Testis (tissue), 3 donors: ENCODE measurements around the gene NELFA. TPM values are rescaled to one million over a fixed set of nuclear protein-coding genes. Genes with fewer than 3 reads are reported as not detected.

ENCODE experiments used
- DNase-seq: peaks from one replicate; pipeline ENCODE4 v3.0.0-alpha.2; 2019
- H3K27ac ChIP-seq, 2 donors: fragments of 200-600 bp; sonication (generic); one replicate each; pipeline ENCODE4 v1.5.1; 2019
- H3K27me3 ChIP-seq: fragments of 200-600 bp; sonication (generic); one replicate; pipeline ENCODE4 v1.5.1; 2019
- H3K36me3 ChIP-seq: fragments of 200-600 bp; sonication (generic); one replicate; pipeline ENCODE4 v1.5.1; 2017; ENCODE audit warnings: low read depth; ENCODE audit errors: missing control alignments
- H3K4me1 ChIP-seq: fragments of 200-600 bp; sonication (generic); one replicate; pipeline ENCODE4 v1.5.1; 2019
- H3K4me3 ChIP-seq, 2 donors: fragments of 200-600 bp; sonication (generic); one replicate each; pipeline ENCODE4 v1.5.1; 2017 to 2019
- H3K9me3 ChIP-seq: fragments of 200-600 bp; sonication (generic); one replicate; pipeline ENCODE4 v1.5.1; 2017
- POLR2A ChIP-seq: fragments of 450-650 bp; IDR thresholded peaks from one replicate; pipeline ENCODE4 v1.6.1; 2017; ENCODE audit warnings: antibody characterized with exemption, mild to moderate bottlenecking, moderate library complexity
- WGBS, 2 donors: methylation state at CpG; one replicate each; pipeline ENCODE4 v1.1.5; 2018; 5-methylcytosine and 5-hydroxymethylcytosine counted together
- intact Hi-C: fragments of 100-400 bp; cut with DNase I; formaldehyde crosslinking; loops from one replicate; pipeline ENCODE4 v1.15.1; 2023; ENCODE audit warnings: low total_unique reads
- polyA plus RNA-seq: library from polyadenylated mRNA; stranded (reverse); fragments of 350-450 nt; fragmentation: Illumina TruSeq; extraction: RNeasy Lipid Tissue Mini Kit (QIAGEN cat#74804); gene quantifications from one replicate; pipeline ENCODE4 v1.2.3, GENCODE V29; 2014; ENCODE audit warnings: low read depth, low replicate concordance; ENCODE audit not compliant: insufficient read depth
- total RNA-seq, 2 donors: library from RNA; depleted of rRNA; stranded (reverse); fragments of >200 nt; gene quantifications; one replicate each; pipeline ENCODE4 v1.2.3, GENCODE V29; 2016
- TF ChIP-seq, protein P1 (sequence below), 3 experiments: fragments of 450-650 bp in 2 of 3; fragments of 200-600 bp in 1 of 3; sonication (generic) in 1 of 3; IDR thresholded peaks; one replicate each; pipeline ENCODE4 v1.5.1; 2016 to 2019; ENCODE audit warnings: antibody characterized with exemption in 3 of 3, mild to moderate bottlenecking in 2 of 3, moderate library complexity in 1 of 3

The NELFA gene
- total and polyA plus RNA-seq, 3 donors from 2014 or later = 61.0 to 77.9 (median 72.5) TPM

DNA sequence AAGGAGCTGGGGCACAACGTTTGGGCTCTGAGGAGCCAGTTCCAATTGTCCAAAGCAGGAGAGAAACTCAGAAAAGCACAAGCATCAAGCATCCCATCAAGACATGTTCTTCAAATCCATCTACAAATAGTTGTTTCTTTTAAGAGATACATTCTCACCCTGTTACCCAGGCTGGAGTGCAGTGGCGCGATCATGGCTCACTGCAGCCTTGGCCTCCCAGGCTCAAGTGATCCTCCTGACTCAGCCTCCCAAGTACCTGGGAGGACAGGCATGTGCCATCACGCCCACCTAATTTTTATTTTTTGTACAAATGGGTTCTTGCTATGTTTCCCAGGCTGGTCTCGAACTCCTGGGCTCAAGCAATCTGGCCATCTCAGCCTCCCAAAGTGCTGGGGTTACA, 18.1 kb downstream of the NELFA start:
- peak; percentile 2 for DNase-seq
- WGBS, 2 donors = 86 to 89% methylated on average over 5 of the region's 5 CpGs
- Histone ChIP-seq H3K4me3 (no peak overlapping the region), H3K4me1 (peaks cover 4% of the 10 kb centered on the region), H3K27ac (no peak overlapping the region), H3K36me3 (no peaks in the 10 kb centered on the region), H3K9me3 (no peaks in the 10 kb centered on the region), H3K27me3 (no peaks in the 10 kb centered on the region)
- TF ChIP-seq, protein P1, sequence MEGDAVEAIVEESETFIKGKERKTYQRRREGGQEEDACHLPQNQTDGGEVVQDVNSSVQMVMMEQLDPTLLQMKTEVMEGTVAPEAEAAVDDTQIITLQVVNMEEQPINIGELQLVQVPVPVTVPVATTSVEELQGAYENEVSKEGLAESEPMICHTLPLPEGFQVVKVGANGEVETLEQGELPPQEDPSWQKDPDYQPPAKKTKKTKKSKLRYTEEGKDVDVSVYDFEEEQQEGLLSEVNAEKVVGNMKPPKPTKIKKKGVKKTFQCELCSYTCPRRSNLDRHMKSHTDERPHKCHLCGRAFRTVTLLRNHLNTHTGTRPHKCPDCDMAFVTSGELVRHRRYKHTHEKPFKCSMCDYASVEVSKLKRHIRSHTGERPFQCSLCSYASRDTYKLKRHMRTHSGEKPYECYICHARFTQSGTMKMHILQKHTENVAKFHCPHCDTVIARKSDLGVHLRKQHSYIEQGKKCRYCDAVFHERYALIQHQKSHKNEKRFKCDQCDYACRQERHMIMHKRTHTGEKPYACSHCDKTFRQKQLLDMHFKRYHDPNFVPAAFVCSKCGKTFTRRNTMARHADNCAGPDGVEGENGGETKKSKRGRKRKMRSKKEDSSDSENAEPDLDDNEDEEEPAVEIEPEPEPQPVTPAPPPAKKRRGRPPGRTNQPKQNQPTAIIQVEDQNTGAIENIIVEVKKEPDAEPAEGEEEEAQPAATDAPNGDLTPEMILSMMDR (IDR thresholded peaks at IDR 0.05) = no peak
- no peak for TF ChIP-seq POLR2A
- intact Hi-C loops = no loop called here

DNA sequence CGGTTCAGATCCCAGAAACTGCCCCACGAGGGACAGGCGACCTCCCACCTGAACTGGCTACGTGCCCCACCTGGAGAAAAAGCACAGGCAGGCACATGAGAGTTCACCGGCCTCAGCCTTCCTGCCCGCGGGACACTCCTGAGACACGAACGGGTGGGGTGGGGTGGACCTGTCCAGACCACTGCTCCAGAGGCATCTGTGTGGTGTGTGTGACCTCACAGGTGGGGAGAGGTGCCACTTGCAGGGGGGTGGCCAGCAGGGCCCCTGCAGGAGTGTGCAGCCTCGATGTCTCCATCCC, 18.5 kb downstream of the NELFA start:
- H3K27ac ChIP-seq = no peak overlapping the region
- H3K27me3 ChIP-seq = no peaks in the 10 kb centered on the region
- peak; percentile 12 for DNase-seq
- no peak overlapping the region for H3K4me3 ChIP-seq
- no peaks in the 10 kb centered on the region for H3K36me3 ChIP-seq
- TF ChIP-seq POLR2A = no peak
- TF ChIP-seq, protein P1 (IDR thresholded peaks at IDR 0.05) = no peak
- H3K4me1 ChIP-seq = peaks cover 4% of the 10 kb centered on the region
- WGBS, 2 donors = 86 to 92% methylated on average over 9 to 10 of the region's 10 CpGs
- intact Hi-C loops = no loop called here
- no peaks in the 10 kb centered on the region for H3K9me3 ChIP-seq

DNA sequence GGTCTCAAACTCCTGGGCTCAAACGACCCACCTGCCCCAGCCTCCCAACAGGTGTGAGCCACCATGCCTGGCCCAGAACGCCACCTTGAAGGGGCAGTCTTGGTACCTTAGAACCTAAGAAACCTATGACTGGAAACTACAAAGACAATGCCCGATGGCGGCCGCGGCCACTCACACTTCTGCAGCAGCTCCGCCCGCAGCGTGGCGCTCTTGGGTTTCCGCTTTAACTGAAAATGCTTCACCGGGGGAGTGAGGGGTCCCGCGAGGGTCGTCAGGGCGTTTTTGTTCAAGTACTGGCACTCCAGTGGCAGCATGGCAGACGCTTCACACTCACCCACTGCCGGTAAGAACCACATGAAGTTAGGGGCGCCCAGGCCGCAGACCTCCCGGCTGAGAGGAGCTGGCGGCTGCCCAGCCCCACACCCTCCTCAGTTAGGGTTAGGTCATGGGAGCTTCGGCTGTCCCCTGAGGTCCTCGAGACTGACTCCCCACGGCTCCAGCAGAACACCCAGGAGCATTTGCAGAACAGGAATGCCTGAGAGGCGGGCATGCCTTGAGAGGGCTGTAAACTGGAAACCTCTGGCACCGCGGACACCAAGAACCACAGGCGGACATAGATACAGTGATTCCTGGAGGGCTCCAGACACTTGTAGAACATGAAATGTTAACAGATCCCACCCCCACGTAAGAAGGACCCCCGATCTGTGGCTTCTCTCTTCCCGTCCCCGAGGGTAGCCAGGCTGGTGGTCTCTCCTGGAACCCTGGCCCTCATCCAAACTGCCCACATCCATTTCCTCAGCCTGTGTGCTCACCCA, 19.0 kb downstream of the NELFA start:
- H3K27ac ChIP-seq = no peak overlapping the region
- no peak for DNase-seq
- intact Hi-C loops = no loop called here
- no peaks in the 10 kb centered on the region for H3K9me3 ChIP-seq
- no peaks in the 10 kb centered on the region for H3K36me3 ChIP-seq
- WGBS, 2 donors = 94 to 98% methylated on average over 20 to 33 of the region's 33 CpGs
- H3K4me1 ChIP-seq = peaks cover 4% of the 10 kb centered on the region
- H3K27me3 ChIP-seq = no peaks in the 10 kb centered on the region
- TF ChIP-seq POLR2A = no peak
- TF ChIP-seq, protein P1 (IDR thresholded peaks at IDR 0.05) = no peak
- no peak overlapping the region for H3K4me3 ChIP-seq

DNA sequence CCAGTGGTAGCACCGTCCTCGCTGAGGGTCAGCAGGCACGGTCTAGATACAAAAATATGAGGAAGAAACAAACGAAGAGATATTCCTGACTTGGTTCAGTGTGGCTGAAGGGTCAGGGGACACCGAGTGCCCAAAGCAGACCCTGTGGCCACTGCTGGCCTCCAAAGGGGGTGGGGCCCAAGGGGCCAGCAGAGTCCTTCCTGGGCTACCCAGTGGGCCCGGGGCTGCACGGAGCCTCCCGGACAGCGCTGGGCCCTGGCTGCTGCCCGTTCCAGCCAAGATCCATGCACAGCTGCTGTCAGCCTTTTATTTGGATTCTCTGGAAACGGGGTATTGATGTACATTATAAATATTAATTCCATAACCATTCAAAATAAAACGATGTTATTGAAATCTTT, 20.4 kb downstream of the NELFA start:
- intact Hi-C loops = no loop called here
- H3K9me3 ChIP-seq = no peaks in the 10 kb centered on the region
- no peak overlapping the region for H3K4me3 ChIP-seq
- WGBS, 2 donors = 92 to 94% methylated on average over 9 to 12 of the region's 12 CpGs
- no peak overlapping the region for H3K27ac ChIP-seq
- H3K36me3 ChIP-seq = no peaks in the 10 kb centered on the region
- no peak for DNase-seq
- no peak for TF ChIP-seq POLR2A
- TF ChIP-seq, protein P1 (IDR thresholded peaks at IDR 0.05) = no peak
- no peaks in the 10 kb centered on the region for H3K27me3 ChIP-seq
- peaks cover 12% of the 10 kb centered on the region for H3K4me1 ChIP-seq

DNA sequence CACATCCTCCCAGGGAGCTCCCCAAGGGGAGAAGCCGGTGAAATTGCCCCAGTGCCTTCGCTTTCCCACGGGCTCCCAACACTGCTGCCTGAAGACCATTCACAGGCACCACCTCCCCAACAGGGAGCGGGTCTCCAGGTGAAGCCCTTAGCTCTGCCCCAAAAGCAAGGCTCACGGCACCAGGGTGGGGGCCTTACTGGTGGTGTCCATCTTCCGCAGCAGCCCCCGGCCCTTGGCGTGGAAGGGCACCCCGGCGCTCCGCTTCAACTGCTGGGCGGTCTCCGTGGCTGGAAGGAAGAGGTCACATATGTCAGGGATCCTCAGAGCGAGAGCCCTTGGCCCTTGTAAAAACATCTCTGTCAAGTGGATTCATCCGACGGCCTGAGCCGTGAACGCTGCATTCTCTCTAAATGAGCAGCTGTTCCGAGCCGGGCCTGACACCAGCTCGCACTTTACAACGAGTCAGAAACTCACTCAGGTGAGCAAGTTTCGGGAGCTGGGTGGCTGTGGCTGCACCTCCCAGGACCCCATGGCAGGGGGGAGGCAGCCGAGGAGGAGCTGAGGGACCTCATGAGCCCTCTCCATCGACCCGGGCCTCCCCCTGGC, 20.9 kb downstream of the NELFA start:
- WGBS, 2 donors = 93 to 95% methylated on average over 6 to 26 of the region's 26 CpGs

More for the DNA sequence above, 20.9 kb downstream of the NELFA start:
- no peak for DNase-seq
- no peaks in the 10 kb centered on the region for H3K9me3 ChIP-seq
- H3K36me3 ChIP-seq = no peaks in the 10 kb centered on the region
- no peak for TF ChIP-seq POLR2A
- H3K4me3 ChIP-seq = no peak overlapping the region
- intact Hi-C loops = no loop called here
- peaks cover 12% of the 10 kb centered on the region for H3K4me1 ChIP-seq
- no peaks in the 10 kb centered on the region for H3K27me3 ChIP-seq
- no peak overlapping the region for H3K27ac ChIP-seq
